G401 (cell line): ENCODE measurements around the gene LCT. TPM values are rescaled to one million over a fixed set of nuclear protein-coding genes. Genes with fewer than 3 reads are reported as not detected.
"Not testable (repeated sequence)": the region's sequence is repeated elsewhere in the genome, so short reads cannot be mapped to it uniquely, and the experiment has no call there.

Source experiments
- DNase-seq: peaks from one replicate; pipeline ENCODE4 v3.0.0-alpha.2; 2015; ENCODE audit warnings: low spot score
- in situ Hi-C: cut with HindIII; loops from 2 replicates; pipeline ENCODE4 v1.10.0; 2016; ENCODE audit warnings: low sequenced_read_pairs, mixed read lengths
- total RNA-seq: library from RNA; depleted of rRNA; stranded (reverse); fragments of >200 nt; shearing (Covaris generic); gene quantifications from 2 replicates; pipeline ENCODE4 v1.2.3, GENCODE V29; 2014

LCT gene
- total RNA-seq, 1 experiment from 2014 or later = not detected

DNA sequence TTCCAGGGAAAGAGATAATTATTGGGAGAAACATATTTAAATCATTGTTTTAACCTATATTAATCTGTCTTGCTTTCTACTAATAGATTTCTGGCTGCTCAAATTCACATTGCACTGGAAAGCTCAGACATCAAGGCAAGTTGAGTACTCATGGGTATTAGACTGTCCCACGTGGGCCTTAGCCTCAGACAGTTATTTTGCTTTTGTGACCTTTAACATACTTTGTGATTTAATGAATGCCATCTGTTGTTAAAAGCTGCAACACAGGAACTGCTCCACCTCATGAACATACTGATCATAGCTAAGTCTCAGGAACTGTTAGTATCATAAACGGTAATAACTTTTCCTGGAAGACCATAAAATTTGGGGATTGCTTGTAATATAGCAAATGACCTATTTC is 2.7 kb upstream of the LCT start:
- in situ Hi-C loops = no loop called here
- no peak for DNase-seq

DNA sequence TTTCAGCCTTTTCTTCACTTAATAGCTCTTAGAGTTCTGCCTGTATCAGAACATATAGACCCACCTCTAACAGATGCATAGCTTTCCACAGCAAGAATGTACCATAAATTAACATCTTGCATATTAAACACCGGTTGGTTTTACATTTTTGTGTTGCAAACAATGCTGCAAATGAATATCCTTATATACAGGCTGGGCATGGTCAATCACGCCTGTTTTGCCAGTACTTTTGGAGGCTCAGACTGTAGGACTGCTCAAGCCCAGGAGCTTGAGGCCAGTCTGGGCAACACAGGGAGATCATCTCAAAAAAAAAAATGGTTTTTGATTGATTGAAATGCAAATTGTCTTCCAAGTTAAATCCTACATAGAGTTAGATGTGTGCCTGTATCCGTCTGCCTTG is 1.5 kb upstream of the LCT start:
- DNase-seq = no peak
- in situ Hi-C loops = no loop called here

DNA sequence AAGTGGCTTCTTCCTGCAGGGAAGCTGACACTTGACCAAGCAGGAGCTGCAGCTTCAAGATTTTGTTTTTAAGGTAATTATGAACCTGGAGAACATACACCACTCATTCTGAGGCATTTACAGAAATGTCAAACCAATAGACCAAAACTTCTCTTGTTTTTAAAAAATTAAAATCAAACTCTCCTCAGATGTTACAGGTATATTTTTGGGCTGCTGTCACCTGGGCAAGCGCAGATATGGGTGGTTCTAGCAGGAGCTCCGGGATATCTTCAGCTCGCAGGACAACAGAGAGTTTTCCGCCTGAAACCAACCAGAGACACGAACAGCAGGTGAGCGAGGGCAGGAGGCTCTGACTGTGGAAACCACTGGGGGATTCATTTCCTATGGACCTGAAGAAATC is 4.1 kb downstream of the LCT start:
- DNase-seq = no peak
- in situ Hi-C loops = no loop called here

DNA sequence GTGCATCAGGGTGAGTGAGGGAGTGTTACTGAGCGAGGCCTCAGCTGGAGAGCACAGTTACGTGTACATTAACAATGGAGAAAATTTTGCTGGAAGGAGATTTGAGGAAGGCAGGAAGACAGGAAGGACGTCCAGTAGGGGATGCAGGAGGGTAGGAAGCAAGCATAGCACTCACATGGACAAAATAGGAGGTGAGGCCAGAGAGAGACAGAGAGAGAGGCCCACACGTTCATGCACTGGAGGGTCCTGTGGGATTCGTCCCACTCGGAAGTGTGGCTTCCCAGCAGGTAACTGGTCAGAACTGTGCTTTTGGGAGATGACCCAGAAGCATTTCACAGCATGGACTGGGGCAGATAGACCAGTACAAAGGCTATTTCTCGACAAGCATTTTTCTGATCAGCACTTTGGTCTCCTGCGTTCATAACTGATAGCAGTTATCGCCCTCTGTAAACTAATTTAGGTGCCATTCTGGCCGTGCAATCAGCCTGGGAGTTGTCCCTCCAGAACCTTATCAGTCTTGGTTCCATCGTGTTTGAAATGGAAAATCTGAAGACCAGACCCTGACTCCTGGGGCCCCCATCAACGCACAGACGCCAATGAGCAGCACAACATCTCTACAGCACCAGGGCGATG is 5.7 kb downstream of the LCT start:
- in situ Hi-C loops = no loop called here
- no peak for DNase-seq

DNA sequence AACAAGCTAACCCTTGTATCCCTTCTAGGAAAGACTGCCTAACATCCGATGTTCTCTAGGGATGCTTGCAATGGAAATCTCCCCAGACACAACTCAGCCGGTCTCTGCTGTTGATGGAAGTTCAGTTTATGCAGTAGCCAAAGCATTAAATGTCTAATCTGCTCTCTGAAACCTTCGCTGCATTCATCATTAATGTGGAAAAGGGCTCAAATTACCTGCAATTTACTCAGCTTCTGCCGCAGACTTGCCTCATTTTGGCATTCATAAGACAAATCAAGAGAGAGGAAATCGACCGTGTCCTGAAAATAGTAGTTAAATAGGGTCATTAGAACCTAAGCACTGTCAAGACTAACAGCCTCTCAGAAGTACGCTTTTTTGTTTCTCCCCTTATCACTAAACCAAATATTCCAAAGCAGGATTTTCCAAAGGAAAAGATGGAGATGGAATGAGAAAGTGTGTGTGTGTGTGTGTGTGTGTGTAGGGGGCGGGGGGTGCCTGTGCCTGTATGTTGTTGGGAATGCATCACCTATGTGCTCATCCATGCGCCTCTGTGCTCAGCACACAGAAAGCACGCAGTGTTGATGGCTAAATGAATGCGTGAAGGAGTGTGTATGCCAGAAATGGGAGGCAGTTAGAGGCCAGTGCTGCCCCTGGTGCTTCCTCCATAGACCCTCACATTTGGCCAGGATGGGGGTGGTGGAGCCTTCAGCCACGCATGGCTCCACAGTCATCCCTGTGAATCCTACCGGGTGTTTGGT is 7.4 kb downstream of the LCT start:
- no peak for DNase-seq
- in situ Hi-C loops = no loop called here

DNA sequence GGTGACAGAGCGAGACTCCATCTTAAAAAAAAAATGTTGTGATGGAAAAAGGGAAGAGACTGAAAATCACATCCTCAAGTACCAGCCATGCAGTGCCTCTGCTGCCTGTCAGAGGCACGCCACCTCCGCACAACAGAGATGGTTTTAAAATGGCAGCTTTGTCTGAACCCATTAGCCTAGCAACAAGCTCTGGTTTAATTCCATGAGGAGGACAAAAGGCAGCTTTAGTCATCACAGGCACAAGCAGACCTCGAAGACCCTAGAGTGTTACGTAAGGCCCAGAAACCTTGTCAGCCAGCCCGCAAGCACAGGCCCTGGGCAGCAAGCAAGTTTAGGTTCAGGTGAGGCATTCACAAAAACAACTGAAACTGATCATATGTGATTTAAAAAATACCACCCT is 10.4 kb downstream of the LCT start:
- no peak for DNase-seq
- in situ Hi-C loops = no loop called here

DNA sequence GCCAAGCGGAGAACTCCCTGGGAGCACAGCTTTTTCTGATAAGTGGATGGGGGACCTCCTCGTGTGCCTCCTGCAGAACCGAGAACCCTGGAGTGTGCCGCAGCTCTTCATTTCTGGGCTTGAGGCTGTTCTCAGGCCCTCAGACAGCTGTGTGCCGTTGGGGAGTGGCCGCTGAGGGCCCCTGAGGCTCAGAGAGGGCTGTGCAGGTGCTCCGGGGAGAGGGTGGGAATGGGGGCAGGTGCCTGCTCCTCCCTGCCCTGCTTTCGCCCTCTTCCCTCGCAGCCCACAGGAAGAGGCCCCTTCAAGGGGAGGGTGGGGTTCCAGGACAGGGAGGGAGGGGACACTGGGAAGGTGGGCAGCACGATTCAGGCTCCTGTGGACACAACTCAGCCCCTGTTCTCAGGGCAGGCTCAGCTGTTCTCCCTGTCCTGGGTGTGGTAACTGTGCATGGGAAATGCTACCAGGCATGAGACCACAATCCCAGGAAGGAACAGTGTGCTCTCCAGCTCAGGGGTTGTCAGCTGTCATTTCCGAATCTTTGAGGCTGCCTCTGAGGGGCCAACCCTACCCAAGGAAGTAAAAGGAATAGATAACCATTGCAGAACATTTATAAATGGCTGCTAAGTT is 11.3 kb downstream of the LCT start:
- in situ Hi-C loops = no loop called here

DNA sequence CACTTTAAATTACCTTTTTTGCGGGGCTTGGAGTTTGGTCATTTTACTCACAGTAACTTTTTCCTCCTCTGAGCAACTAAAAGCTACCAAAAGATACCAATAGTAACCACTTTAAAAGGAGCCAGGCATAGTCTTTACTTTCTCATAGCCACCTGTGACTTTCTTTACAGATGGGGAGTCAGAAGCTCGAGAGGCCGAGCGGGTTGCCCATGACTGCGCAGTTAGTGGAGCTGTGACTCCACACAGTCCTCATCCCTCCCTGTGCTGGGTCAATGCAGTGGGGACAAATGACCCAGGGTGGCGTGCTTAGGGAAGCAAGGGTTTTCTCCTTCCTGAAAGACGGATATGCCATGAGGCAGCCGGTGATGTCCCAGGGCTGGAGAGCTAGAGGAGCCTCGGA is 11.9 kb downstream of the LCT start:
- no peak for DNase-seq
- in situ Hi-C loops = no loop called here

More for the DNA sequence above, 11.3 kb downstream of the LCT start:
- DNase-seq = no peak

DNA sequence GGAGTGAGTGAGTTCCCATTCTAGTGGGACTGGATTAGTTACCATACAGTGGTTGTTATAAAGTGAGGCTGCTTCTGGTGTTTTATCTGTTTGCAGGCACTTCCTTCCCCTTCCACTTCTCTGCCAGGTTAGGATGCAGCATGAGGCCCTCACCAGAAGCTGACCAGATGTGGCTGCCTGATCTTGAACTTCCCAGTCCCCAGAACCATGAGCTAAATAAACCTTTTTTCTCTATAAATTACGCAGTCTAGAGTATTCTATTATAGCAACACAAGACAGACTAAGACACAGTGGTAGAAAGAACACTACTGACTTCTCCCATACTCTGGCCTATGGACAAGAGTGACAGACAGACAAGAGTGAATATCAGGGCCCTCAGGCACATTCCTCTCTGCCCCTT is 14.1 kb downstream of the LCT start:
- no peak for DNase-seq
- in situ Hi-C loops = no loop called here

DNA sequence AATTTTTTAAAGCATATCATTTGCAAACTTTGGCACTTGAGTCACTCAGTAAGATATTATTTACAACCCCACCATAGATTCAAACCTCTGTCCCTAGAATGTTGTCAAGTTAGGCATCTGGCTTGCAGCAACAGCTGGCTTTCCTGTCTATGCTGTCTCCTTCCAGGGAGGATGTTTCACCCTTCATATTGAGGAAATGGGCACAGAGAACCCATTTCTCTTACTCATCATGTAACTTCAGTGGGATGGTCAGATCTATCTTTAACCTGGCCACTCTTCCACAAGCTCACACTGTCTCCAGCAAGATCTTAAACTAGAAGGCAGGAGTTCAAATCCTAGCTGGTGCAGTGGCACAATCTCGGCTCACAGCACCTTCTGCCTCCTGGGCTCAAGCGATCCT is 15.8 kb downstream of the LCT start:
- no peak for DNase-seq
- in situ Hi-C loops = no loop called here

DNA sequence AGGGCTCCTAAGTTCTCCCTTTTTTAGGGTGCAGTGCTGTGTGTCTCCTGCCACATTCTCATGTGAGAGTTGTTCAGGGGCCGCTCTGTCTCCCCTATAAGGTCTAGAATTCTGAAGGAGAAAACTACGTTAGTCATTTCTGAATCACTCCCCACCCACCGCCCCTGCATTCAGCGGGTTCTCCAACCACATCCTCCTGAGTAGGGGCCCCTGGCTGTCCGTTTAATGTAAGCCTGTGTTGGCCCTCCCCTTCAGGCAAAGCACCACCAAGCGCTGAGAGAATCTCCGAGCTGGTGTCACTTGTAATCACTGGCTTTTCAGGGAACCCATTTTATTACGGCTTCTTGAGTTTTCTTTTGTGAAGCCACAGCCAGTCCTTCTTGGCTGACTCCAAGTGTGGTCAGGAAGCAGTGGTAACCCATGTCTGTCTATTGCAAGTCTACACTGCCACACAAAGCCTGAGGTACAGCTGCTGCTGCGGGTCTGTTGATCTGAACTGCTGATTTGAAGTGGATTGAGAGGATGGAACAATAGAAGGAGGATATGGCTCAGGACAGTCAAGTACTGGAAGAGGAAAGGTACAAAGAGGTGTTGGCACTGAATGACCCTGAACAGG is 16.9 kb downstream of the LCT start:
- in situ Hi-C loops = no loop called here
- DNase-seq = no peak

DNA sequence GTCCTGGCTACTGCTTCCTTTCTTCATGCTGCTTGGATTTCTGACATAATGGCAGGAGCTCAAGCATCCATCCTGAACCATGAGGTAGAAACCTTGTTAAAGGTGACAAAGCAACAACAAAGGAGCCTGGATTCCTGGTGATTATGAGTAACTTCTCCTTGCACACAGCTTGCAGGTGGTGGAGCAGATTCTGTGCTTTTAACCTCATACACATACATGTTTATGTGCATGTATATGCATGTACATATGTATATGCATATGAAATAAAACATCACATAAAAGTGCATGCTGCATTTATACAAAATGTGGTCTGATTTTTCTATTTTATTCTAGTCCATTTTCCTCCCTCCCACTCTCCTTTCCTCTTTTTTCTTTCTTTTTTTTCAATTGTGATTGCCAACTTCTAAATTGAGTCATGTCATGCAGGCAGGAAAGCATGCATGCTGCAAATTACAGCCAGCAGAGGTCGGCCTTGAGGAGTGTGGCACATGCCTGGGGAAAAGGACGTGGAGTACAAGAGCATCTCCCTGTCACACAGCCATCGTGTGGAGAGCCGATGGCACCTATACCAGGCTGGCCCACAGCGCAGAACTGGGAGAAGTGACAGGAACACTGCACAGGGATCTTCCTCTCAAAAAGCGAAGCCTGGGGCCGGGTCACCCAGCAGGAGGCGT is 17.9 kb downstream of the LCT start:
- in situ Hi-C loops = no loop called here
- DNase-seq = no peak

DNA sequence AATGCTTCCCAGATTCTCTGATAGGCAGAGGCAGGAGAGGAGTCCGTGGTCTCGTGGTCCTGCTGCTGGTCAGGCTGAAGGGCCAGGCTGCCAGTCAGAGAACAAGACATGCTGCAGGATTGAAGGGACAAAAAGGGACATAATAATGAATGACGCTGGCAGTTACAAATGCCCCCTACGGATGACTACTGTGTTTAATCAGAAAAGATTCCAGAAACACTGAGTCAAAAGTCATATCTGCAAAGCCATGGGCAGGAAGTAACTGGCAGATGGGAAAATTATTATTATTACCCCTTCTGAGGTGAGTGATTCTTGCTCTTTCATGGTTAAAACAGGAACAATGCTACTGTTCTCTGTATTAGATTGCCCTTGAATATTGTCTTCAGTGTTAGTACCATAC is 19.0 kb downstream of the LCT start:
- DNase-seq = no peak
- in situ Hi-C loops = no loop called here

DNA sequence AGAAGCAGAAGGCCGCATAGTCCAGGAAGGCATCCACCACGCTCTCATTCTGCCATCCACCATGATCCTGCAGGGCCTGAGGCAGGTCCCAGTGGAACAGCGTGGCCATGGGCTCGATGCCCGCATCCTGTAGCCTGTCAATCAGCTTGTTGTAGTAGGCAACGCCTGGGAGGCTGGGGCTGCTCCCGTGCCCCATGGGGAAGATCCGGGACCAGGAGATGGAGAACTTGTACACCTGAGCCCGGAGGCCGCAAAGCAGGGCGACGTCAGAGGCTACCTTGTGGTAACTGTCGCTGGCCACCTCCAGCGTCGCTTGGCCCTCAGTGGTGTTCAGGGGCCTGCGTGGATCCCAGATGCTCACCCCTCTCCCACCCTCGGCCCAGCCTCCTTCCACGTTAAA is 19.5 kb downstream of the LCT start:
- no peak for DNase-seq
- in situ Hi-C loops = no loop called here

DNA sequence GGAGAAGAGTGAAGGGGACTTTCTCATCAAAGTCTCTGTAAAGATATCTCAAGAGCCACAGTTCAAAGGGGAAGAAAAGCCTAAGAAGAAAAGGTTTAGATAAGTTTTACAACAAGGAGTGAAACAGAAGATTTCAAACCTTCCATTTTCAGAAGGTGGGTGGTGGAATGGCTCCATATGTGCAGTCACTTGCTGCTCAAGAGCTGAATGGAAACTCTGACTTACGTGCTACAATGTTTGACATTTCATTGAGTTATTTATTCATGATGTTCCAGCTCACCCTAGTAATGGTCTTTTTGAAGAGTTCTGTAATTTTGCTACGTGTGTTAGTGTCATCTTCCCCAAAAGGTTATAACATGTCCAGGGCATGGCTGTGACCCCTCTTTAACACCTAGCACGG is 21.7 kb downstream of the LCT start:
- DNase-seq = no peak
- in situ Hi-C loops = no loop called here

DNA sequence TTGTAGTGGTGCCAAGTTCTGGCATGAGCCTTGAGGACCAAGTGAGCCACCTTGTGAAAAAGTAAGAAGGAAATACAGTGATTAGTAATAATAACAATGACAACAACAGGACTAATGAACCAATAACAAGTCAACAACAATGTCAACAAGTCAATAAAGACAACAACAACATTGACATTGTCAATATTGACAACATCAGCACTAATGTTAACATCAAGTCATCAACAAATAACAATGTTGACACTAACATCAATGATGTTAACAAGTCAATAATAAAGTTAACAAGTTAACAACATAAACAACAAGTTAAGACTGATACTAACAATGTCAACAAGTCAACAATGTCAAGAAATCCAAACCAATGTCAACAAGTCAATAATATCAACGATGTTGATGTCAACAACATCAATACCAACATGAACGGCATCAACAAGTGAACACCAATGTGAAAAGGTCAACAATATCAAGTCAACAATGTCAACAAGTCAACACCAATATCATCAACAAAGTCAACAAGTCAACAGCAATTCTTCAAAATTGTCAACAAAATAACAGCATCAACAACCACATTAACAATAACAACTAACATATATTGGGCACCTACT is 24.0 kb downstream of the LCT start:
- in situ Hi-C loops = no loop called here
- no peak for DNase-seq

DNA sequence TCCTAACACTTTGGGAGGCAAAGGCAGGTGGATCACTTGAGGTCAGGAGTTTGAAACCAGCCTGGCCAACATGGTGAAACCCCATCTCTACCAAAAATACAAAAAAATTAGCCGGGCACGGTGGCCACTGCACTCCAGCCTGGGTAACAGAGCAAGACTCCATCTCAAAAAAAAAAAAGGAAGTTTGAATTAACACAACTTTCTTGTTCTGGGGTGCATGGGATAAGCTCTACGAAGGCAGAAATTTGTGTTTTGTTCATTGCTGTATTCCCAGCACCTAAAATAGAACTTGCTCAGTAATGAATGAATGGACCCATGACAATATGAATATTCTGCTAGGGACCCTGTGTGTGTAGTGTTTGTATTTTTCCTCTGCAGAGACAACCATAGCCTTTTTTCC is 29.1 kb downstream of the LCT start:
- DNase-seq, in situ Hi-C loops: not testable (repeated sequence)

DNA sequence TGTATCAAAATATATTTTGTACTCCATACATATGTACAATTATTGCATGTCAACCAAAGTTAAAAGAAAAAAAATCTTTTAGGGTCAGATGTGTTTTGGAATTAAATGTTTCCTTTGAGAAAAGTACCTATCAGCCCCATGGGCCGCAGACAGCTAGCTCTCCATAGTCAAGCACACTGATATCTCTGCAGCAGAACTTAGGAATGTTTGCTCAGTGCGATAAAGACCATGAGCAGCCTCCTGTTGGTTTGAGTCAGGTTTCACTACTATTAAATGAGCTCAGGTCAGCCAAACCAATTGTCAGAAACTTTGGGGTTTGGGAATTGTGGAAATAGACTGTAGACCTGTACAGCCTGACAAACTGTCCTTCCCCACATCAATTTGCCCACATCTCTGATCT is 33.7 kb downstream of the LCT start:
- DNase-seq = no peak
- in situ Hi-C loops = no loop called here

DNA sequence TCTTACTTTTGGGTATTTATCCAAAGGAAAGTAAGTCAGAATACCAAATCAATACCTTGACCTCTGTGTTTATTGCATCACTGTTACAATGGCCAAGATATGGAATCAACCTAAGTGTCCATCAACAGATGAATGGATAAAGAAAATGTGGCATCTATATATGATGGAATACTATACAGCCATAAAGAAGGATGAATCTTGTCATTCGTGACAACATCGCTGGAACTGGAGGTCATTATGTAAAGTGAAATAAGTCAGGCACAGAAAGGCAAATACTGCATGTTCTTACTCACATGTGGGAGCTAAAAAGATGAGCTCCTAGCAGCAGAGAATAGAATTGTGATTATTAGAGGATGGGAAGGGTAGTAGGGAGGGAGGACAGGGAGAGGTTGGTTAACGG is 34.6 kb downstream of the LCT start:
- in situ Hi-C loops = no loop called here
- DNase-seq = no peak
